CD14-positive monocyte (primary cell): Measurements from ENCODE around the gene FIBIN. TPM values are rescaled to one million over a fixed set of nuclear protein-coding genes. Genes with fewer than 3 reads are reported as not detected.
"Not testable (repeated sequence)": the region's sequence is repeated elsewhere in the genome, so short reads cannot be mapped to it uniquely, and the experiment has no call there.

ENCODE experiments used
- DNase-seq, 3 donors: peaks; one replicate each; pipeline ENCODE4 v3.0.0-alpha.2; 2011 to 2022
- H2AFZ ChIP-seq: 2 replicates; pipeline ENCODE4 v1.6.0; 2012; ENCODE audit warnings: mild to moderate bottlenecking, low read depth, low read length, inconsistent platforms; ENCODE audit not compliant: insufficient read depth, poor library complexity, severe bottlenecking
- H3K27ac ChIP-seq, 2 donors: 1 replicate in 1 of 2; 2 replicates in 1 of 2; pipeline ENCODE4 v1.5.1; 2012 to 2013; ENCODE audit warnings: low read length in 2 of 2, control low read depth in 1 of 2, inconsistent platforms in 1 of 2, low read depth in 1 of 2, mild to moderate bottlenecking in 1 of 2
- H3K27me3 ChIP-seq, 2 donors: one replicate each; pipeline versions ENCODE4 v1.6.0 to v1.6.1; 2011 to 2013; ENCODE audit warnings: low read length in 2 of 2; ENCODE audit not compliant: control insufficient read depth in 2 of 2, insufficient read depth in 2 of 2
- H3K36me3 ChIP-seq, 2 donors: replicated peaks in 1 of 2; 1 replicate in 1 of 2; 2 replicates in 1 of 2; pipeline versions ENCODE4 v1.5.1 to v1.6.1; 2012 to 2013; ENCODE audit warnings: low read length in 2 of 2, control low read depth in 1 of 2, inconsistent platforms in 1 of 2, mild to moderate bottlenecking in 1 of 2; ENCODE audit not compliant: insufficient read depth in 2 of 2, control insufficient read depth in 1 of 2
- H3K4me1 ChIP-seq, 2 donors: 1 replicate in 1 of 2; 2 replicates in 1 of 2; pipeline versions ENCODE4 v1.5.1 to v1.6.1; 2012 to 2013; ENCODE audit warnings: low read length in 2 of 2, control low read depth in 1 of 2, inconsistent platforms in 1 of 2, mild to moderate bottlenecking in 1 of 2, moderate library complexity in 1 of 2; ENCODE audit not compliant: insufficient read depth in 2 of 2, control insufficient read depth in 1 of 2
- H3K4me2 ChIP-seq: replicated peaks from 2 replicates; pipeline ENCODE3; 2012; ENCODE audit warnings: low read length, moderate library complexity, mild to moderate bottlenecking; ENCODE audit not compliant: poor library complexity, severe bottlenecking; ENCODE audit errors: extremely low read depth
- H3K4me3 ChIP-seq, 3 experiments: fragments of 200-600 bp in 1 of 3; sonication (generic) in 1 of 3; replicated peaks in 1 of 3; 1 replicate in 2 of 3; 2 replicates in 1 of 3; pipeline ENCODE4 v1.5.1; 2011 to 2013; ENCODE audit warnings: low read length in 3 of 3, mild to moderate bottlenecking in 3 of 3, control low read depth in 2 of 3, low read depth in 2 of 3, inconsistent platforms in 1 of 3, moderate library complexity in 1 of 3
- H3K79me2 ChIP-seq: 2 replicates; pipeline ENCODE4 v1.6.0; 2012; ENCODE audit warnings: mild to moderate bottlenecking, control low read depth, inconsistent platforms, low read length, moderate library complexity; ENCODE audit not compliant: insufficient read depth
- H3K9ac ChIP-seq: 2 replicates; pipeline ENCODE4 v1.6.0; 2017; ENCODE audit warnings: low read length, mild to moderate bottlenecking; ENCODE audit not compliant: insufficient read depth, poor library complexity, severe bottlenecking
- H3K9me3 ChIP-seq, 2 donors: replicated peaks in 1 of 2; 1 replicate in 1 of 2; 2 replicates in 1 of 2; pipeline versions ENCODE4 v1.5.1 to v1.6.1; 2012 to 2013; ENCODE audit warnings: low read length in 2 of 2, control low read depth in 1 of 2; ENCODE audit not compliant: control insufficient read depth in 1 of 2, insufficient read depth in 1 of 2
- H4K20me1 ChIP-seq: 2 replicates; pipeline ENCODE4 v1.6.0; 2012; ENCODE audit warnings: mild to moderate bottlenecking, low read length, control low read depth, moderate library complexity; ENCODE audit not compliant: insufficient read depth
- H3K27ac Mint-ChIP-seq, 7 donors: one replicate each; pipeline ENCODE4 v1.8.0; 2020; ENCODE audit warnings: mild to moderate bottlenecking in 7 of 7, mixed read lengths in 7 of 7, moderate library complexity in 6 of 7, inconsistent platforms in 2 of 7
- H3K27me3 Mint-ChIP-seq, 3 donors: one replicate each; pipeline ENCODE4 v1.8.0; 2021 to 2022; ENCODE audit warnings: low read depth in 3 of 3, mild to moderate bottlenecking in 3 of 3, mixed read lengths in 3 of 3, moderate library complexity in 3 of 3, inconsistent platforms in 1 of 3
- H3K36me3 Mint-ChIP-seq, 2 donors: one replicate each; pipeline ENCODE4 v1.8.0; 2020; ENCODE audit warnings: mixed read lengths in 2 of 2, inconsistent platforms in 1 of 2, mild to moderate bottlenecking in 1 of 2
- H3K4me1 Mint-ChIP-seq: one replicate; pipeline ENCODE4 v1.8.0; 2020; ENCODE audit warnings: mild to moderate bottlenecking, mixed read lengths
- H3K4me3 Mint-ChIP-seq, 2 donors: one replicate each; pipeline ENCODE4 v1.8.0; 2020; ENCODE audit warnings: mild to moderate bottlenecking in 2 of 2, mixed read lengths in 2 of 2, moderate library complexity in 1 of 2
- H3K9me3 Mint-ChIP-seq, 7 donors: one replicate each; pipeline ENCODE4 v1.8.0; 2020 to 2022; ENCODE audit warnings: mixed read lengths in 7 of 7, mild to moderate bottlenecking in 6 of 7, moderate library complexity in 6 of 7, inconsistent platforms in 2 of 7
- WGBS: methylation state at CpG from one replicate; pipeline ENCODE4 v1.1.5; 2013; ENCODE audit warnings: missing lambda C conversion rate; ENCODE audit not compliant: insufficient coverage; 5-methylcytosine and 5-hydroxymethylcytosine counted together
- intact Hi-C, 2 donors: fragments of 100-400 bp; cut with micrococcal nuclease; formaldehyde crosslinking; loops; one replicate each; pipeline versions ENCODE4 v1.15.0 to v1.15.1; 2023
- polyA plus RNA-seq, 3 donors: library from polyadenylated mRNA; depleted of rRNA in 1 of 3; unstranded in 2 of 3; stranded (reverse) in 1 of 3; fragments of 300-500 nt in 2 of 3; fragments of >200 nt in 1 of 3; fragmentation: Illumina TruSeq in 2 of 3; gene quantifications; 1 replicate in 2 of 3; 2 replicates in 1 of 3; pipeline ENCODE4 v1.2.3, GENCODE V29; 2012 to 2021
- TF ChIP-seq, protein P1 (sequence below): fragments of 200-600 bp; IDR thresholded peaks from one replicate; pipeline ENCODE4 v1.8.0; 2022; ENCODE audit warnings: antibody characterized with exemption, mild to moderate bottlenecking

The FIBIN gene
- polyA plus RNA-seq, 3 donors = not detected

DNA sequence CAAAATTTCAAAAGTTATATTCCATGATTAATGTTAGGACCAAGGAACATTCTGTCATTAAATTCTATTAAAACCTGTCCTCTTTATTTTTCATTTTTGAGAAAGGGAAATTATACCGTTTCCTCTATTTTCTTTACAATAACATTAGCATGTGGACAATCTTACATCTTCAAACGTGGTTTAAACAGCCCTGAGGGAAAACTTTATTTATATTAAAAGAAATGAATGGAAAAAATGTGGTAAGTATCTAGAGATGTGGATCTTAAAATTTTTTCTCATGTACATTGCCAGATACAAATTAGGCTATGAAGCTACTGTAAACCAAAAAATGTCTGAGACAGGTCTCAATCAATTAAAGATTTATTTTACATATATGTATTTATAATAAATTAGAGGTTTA lies 18.9 kb upstream of the FIBIN start:
- intact Hi-C loops = no loop called here
- no peak overlapping the region for H2AFZ ChIP-seq
- H3K4me3 ChIP-seq = no peak overlapping the region
- no peak overlapping the region for H3K27ac ChIP-seq
- peaks cover 0 to 7% (median 4%) of the 10 kb centered on the region in 7 donors for H3K9me3 Mint-ChIP-seq
- H3K36me3 ChIP-seq = no peaks in the 10 kb centered on the region
- no peaks in the 10 kb centered on the region for H3K36me3 Mint-ChIP-seq
- no peaks in the 10 kb centered on the region for H3K79me2 ChIP-seq
- no peak overlapping the region for H3K4me3 Mint-ChIP-seq
- TF ChIP-seq, protein P1, sequence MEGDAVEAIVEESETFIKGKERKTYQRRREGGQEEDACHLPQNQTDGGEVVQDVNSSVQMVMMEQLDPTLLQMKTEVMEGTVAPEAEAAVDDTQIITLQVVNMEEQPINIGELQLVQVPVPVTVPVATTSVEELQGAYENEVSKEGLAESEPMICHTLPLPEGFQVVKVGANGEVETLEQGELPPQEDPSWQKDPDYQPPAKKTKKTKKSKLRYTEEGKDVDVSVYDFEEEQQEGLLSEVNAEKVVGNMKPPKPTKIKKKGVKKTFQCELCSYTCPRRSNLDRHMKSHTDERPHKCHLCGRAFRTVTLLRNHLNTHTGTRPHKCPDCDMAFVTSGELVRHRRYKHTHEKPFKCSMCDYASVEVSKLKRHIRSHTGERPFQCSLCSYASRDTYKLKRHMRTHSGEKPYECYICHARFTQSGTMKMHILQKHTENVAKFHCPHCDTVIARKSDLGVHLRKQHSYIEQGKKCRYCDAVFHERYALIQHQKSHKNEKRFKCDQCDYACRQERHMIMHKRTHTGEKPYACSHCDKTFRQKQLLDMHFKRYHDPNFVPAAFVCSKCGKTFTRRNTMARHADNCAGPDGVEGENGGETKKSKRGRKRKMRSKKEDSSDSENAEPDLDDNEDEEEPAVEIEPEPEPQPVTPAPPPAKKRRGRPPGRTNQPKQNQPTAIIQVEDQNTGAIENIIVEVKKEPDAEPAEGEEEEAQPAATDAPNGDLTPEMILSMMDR = no peak
- WGBS = no CpG with 5 or more reads among the region's 2 CpGs
- no peak overlapping the region for H3K9ac ChIP-seq
- H3K9me3 ChIP-seq = peaks cover 0 to 11% of the 10 kb centered on the region in 2 donors
- no peaks in the 10 kb centered on the region for H4K20me1 ChIP-seq
- no peaks in the 10 kb centered on the region for H3K4me1 ChIP-seq
- DNase-seq = no peak
- H3K4me2 ChIP-seq = no peak overlapping the region
- H3K27me3 ChIP-seq = no peaks in the 10 kb centered on the region
- no peaks in the 10 kb centered on the region for H3K4me1 Mint-ChIP-seq
- H3K27ac Mint-ChIP-seq = no peak overlapping the region
- H3K27me3 Mint-ChIP-seq = no peaks in the 10 kb centered on the region

- Histone ChIP-seq H3K36me3 (no peaks in the 10 kb centered on the region), H3K4me1 (no peaks in the 10 kb centered on the region), H4K20me1 (no peaks in the 10 kb centered on the region), H3K27ac (no peak overlapping the region), H3K9me3 (peaks cover 0 to 11% of the 10 kb centered on the region in 2 donors), H3K79me2 (no peaks in the 10 kb centered on the region), H3K4me2 (no peak overlapping the region), H3K4me3 (no peak overlapping the region), H3K27me3 (no peaks in the 10 kb centered on the region), H2AFZ (no peak overlapping the region), H3K9ac (no peak overlapping the region)
- Mint-ChIP-seq H3K27me3 (no peaks in the 10 kb centered on the region), H3K4me3 (no peak overlapping the region), H3K27ac (no peak overlapping the region), H3K9me3 (peaks cover 0 to 12% (median 4%) of the 10 kb centered on the region in 7 donors), H3K36me3 (no peaks in the 10 kb centered on the region), H3K4me1 (no peaks in the 10 kb centered on the region)
- intact Hi-C loops = no loop called here
- 85% methylated on average over 5 of the region's 5 CpGs for WGBS
- no peak for DNase-seq
- TF ChIP-seq, protein P1 = no peak
These were observed 17.5 kb upstream of the FIBIN start for GRCh38 chr11:26976389-26976788.

- intact Hi-C loops, H3K36me3 ChIP-seq, H3K36me3 Mint-ChIP-seq, H2AFZ ChIP-seq, H3K4me2 ChIP-seq, H4K20me1 ChIP-seq, H3K4me3 ChIP-seq, H3K9ac ChIP-seq, H3K4me1 Mint-ChIP-seq, H3K4me1 ChIP-seq, H3K27ac Mint-ChIP-seq, H3K4me3 Mint-ChIP-seq, H3K27me3 ChIP-seq, H3K79me2 ChIP-seq, H3K27me3 Mint-ChIP-seq, DNase-seq, H3K27ac ChIP-seq: not testable (repeated sequence)
- no CpG with 5 or more reads among the region's 15 CpGs for WGBS
- peaks cover 0 to 12% (median 4%) of the 10 kb centered on the region in 7 donors for H3K9me3 Mint-ChIP-seq
- peaks cover 0 to 11% of the 10 kb centered on the region in 2 donors for H3K9me3 ChIP-seq
These were observed 16.7 kb upstream of the FIBIN start for GRCh38 chr11:26977209-26977608.
